Hindlimb muscle (tissue), 1 donor: Measurements from ENCODE around the gene WIZ. TPM values are rescaled to one million over a fixed set of nuclear protein-coding genes. Genes with fewer than 3 reads are reported as not detected.
"Not testable (repeated sequence)": the region's sequence is repeated elsewhere in the genome, so short reads cannot be mapped to it uniquely, and the experiment has no call there.

Experiments used
- DNase-seq: peaks from one replicate; pipeline ENCODE4 v3.0.0-alpha.2; 2013
- polyA plus RNA-seq: library from polyadenylated mRNA; unstranded; fragments of 120-200 nt; gene quantifications from one replicate; pipeline ENCODE4 v1.2.1, GENCODE V29; 2013; ENCODE audit not compliant: insufficient read length

The WIZ gene, protein sequence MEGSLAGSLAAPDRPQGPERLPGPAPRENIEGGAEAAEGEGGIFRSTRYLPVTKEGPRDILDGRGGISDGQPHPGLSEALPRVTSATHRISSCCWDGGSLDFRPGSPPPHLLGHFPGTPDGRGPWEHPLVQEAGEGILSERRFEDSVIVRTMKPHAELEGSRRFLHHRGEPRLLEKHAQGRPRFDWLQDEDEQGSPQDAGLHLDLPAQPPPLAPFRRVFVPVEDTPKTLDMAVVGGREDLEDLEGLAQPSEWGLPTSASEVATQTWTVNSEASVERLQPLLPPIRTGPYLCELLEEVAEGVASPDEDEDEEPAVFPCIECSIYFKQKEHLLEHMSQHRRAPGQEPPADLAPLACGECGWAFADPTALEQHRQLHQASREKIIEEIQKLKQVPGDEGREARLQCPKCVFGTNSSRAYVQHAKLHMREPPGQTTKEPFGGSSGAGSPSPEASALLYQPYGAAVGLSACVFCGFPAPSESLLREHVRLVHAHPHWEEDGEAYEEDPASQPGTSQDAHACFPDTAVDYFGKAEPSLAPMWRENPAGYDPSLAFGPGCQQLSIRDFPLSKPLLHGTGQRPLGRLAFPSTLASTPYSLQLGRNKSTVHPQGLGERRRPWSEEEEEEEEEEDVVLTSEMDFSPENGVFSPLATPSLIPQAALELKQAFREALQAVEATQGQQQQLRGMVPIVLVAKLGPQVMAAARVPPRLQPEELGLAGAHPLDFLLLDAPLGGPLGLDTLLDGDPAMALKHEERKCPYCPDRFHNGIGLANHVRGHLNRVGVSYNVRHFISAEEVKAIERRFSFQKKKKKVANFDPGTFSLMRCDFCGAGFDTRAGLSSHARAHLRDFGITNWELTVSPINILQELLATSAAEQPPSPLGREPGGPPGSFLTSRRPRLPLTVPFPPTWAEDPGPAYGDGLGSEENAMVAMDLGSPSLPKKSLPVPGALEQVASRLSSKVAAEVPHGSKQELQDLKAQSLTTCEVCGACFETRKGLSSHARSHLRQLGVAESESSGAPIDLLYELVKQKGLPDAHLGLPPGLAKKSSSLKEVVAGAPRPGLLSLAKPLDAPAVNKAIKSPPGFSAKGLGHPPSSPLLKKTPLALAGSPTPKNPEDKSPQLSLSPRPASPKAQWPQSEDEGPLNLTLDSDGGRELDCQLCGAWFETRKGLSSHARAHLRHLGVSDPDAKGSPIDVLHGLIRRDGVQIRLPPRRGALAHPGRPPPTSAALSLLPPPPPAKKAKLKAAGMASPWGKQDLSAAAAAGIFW (N-terminal part only)
- 39.5 TPM for polyA plus RNA-seq

DNA sequence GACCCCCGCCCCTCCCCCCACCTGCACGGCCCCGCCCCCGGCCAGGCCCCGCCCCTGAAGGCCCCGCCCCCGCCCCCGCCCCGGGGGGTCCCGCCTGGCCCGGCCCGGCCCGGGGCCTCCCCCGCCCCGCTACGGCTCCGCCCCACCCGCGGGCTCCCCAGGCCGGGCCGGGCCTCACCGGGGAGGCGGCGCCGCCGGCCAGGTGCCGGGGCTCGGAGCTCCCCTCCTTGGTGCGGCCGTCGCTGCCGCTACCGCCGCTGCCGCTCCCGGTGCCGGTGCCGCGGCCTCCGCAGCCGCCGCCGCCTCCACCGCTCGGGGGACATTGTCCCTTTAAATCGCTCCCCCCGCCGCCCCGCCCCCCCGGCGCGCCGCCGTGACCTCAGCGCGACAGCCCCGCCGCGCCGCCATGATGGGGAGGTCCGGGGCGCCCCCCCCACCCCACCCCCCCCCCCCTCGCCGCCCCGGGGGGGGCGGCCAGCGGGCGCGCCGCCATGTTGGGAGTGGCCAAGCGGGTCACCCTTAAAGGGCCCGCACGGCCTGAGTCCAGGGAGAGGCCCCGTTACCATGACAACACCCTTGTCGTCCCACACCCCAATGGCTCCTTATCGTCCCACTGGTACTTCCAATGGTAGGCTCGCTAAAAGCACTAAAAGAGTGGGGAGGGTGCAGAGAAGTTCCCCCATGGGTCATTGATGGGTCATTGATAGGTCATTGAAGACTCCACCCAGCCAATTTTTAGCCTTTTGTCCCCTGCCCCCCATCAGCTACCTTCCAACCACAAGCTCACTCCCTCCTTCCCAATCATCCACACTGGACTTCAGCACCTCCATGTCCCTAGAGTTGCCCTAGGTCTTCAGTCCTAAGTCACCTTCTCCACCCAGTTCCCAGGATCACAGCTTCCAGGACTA lies at the start of gene WIZ:
Gene WIZ, minus strand, starts transcription at position 337 of the 908 bp plus-strand sequence. CDS start 1,649 bp downstream, outside the sequence.
- peak; percentile 77 for DNase-seq

DNA sequence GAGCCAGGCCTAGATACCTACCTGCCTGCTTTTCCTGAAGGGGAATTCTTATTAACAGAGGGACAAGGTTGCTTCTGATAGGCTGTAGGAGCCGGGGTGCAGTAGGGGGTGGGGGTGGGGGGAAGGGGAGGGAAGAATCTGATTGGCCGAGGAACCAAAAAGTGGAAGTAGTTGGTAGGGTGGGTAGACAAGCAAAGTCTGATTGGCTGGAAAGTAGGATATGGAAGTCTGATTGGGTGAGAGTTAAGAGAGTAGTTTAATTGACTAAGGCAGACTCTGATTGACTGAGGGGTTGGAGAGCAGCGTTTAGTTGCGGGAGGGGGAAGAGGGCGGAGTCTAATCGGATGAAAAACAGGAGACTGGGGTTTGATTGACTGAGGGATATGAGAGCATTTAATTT lies 49.2 kb upstream of the WIZ start:
- DNase-seq = no peak

DNA sequence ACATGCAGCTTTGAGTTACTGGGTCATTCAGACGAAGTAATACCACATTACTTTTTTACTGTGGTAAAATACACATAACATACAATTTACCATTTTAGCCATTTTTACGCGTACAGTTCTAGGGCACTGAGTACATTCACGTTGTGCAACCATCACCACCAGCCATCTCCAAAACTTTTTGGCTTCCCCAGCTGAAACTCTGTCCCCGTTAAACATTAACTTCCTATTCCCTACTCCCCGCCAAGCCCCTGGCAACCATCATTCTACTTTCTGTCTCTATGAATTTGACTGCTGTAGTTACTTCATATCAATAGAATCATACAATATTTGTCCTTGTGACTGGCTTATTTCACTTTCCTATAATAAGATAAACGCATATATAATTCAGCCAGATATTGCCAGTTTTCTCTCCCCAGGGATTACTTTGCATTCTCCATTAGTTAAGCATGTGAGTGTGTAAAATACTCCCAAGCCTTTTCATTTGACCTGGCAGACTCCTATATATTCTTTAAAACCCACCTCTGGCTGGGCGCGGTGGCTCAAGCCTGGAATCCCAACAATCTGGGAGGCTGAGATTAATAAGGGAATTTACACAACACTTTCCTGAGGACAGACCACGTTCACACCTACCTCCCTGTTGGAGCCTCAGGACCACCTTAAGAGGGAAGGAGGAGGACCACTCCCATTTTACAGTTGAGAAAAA lies 48.6 kb upstream of the WIZ start:
- no peak for DNase-seq

DNA sequence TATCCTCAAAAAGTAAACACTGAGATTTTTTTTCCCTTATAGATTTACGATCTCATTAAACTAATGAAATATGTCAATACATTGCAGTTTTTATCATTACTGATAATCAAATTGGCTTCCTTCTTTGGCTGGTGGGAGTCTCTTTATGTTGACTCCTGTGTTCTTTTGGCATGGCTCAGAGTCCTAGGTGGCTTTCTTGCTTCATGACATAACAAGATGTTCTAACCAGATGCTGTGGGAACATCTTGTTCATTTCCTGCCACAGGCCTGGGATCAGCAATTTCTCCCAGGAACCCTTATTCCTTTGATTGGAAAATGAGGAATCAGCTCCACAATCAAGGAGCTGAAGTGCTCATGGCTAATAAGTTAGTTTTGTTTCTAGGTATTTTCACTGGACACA lies 45.4 kb upstream of the WIZ start:
- DNase-seq = no peak

DNA sequence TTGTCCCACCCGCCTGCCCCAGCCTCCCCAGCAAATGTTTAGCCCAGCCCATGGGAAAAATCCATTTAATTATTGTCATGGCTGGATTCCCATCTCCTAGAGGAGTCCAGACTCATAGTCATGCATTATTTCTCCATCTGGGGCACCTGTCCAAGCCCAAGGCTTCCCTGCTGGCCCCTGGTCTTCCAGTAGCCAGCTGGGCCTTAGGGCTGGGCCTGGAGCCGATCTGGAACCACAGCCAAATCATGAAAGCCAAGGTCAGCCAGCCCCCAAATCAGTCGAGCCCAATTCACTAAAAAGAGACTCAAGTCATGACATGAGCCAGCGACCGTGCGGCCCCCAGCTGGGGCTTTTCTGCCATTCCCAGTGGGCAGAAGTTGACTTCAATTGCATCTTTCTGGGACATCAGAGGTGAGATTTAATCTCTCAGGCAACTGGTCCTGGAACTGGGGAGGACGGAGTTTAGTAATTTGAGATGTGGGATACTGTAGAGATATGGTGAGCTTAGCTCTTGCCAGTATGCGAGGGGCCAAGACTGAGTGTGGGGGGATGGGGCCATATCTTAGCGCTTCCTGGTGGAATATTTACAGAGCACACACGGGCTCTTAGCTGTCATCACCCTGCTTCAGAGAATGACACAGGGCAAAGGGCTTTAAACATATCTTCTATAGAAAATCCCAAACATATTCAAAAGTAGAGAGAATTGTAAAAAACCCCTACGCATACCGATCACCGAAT lies 38.9 kb upstream of the WIZ start:
- no peak for DNase-seq

DNA sequence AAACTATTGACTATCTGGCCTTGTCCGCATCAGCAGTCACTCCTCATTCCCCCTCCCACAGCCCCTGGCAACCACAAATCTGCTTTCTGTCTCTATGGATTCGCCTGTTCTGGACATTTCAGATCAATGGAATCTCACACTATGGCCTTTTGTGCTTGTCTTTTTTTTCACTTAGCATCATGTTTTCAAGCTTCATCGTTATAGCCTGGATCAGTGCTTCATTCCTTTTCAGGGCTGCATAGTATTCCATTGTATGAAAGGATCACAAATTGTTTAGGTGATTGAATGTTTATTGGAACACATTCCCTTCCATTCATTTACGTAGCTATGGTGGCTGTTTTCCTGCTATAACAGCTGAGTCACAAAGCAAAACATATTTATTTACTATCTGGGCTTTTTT lies 37.3 kb upstream of the WIZ start:
- no peak for DNase-seq

DNA sequence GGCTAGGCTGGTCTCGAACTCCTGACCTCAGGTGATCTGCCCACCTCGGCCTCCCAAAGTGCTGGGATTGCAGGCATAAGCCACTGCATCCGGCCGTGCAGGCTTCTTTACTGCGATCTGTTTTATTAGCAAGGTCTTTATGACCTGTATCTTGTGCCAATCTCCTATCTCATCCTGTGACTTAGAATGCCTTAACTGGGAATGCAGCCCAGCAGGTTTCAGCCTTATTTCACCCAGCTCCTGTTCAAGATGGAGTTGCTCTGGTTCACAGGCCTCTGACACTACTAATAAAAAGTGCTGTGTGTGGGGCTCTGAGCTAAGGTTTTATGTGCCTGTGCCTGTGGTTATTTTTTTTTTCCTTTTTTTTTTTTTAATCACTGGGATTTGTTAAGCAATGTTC lies 36.0 kb upstream of the WIZ start:
- not testable (repeated sequence) for DNase-seq

DNA sequence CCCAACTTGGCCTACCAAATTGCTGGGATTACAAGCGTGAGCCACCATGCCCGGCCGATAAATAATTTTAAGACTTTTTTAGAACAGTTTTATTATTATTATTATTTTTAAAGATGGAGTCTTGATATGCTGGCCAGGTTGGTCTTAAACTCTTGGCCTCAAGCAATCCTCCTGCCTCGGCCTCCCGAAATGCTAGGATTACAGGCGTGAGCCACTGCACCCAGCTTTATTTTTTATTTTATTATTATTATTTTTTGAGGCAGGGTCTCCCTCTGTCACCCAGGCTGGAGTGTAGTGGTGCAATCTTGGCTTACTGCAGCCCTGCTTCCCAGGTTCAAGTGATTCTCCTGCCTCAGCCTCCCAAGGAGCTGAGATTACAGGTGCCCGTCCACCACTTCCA lies 31.2 kb upstream of the WIZ start:
- DNase-seq = not testable (repeated sequence)

DNA sequence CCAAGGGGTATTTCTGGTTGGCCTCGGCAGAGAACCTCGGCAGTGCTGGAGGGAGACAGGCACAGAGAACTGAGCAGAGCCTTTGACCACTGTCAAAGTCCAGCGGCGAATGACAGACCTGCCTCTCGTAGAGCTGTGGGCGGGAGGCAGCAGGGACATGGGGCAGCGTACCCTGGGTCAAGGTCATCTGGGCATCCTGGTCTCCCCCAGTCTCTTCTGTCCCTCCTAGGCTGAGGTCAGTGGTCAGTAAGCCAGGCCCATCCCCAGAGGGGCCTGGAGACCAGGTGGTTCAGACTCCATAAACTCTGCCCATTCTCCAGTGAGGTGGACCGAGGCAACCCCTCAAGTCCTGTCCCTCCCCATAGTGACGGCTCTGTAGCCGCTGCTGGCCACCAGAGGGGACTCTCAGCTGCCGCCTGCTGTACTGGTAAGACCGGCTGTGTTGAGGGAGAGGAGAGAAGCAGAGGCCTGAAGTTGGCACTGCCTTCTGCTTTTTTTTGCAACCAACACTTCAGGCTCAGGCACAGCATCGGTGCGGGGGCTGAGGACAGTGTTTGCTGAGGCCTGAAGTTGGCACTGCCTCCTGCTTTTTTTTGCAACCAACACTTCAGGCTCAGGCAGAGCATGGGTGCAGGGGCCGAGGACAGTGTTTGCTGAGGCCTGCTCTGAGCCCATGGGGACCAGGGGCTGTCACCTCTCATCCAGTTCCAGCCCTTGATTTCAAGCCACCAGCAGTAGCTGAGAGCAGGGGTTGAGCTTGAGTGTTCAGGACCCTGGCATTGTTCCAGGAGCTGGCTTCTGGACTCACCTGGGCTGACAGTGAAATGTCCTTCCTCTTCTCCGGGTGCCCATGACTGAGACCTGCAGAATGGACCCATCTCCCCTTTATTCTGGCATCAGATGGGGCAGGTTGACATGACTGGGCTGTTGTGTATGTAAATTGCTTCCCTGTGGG lies 29.9 kb upstream of the WIZ start, which contains the start of gene PGLYRP2:
Gene PGLYRP2, minus strand, starts transcription at position 111 of the 955 bp plus-strand sequence. CDS start 130 bp downstream, outside the sequence.
- no peak for DNase-seq

DNA sequence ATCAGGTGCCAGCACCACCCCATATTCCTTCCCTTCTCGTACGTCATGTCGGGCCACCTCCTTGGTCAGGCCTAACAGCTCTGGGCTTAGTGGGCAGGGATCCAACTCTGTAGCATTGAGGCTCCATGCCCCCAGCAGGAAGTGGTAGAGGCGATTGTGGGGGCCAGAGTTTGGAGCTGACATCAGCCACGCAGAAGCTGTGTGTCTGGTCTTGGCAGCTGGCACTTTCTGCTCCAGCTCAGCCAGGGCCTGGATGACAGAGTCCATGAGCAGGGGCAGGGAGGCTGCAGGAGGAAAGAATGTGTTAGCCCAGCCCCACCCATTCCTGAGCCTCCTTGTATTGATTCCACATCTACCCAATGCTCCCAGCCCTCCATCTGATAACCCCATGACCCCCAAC lies 26.6 kb upstream of the WIZ start:
- no peak for DNase-seq

DNA sequence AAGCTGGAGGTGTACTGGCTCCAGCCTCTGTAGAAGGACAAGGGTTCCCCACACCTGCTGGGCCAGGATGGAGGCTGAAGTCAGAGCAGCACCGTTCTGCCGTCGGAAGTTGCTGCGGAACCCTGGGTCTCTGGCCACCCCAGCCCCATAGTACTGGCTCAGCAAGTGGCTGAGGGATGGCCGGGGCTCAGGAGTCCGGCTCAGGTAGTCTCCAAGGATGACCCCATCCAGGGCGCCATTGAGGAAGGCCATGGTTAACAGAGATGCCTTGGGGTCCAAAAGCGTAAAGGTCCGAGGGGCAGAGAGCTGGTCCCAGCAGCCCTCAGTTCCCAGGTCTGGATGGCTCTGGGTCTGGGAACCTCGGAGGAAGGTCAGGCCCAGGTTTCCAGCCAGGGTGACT lies 25.9 kb upstream of the WIZ start:
- DNase-seq = no peak

DNA sequence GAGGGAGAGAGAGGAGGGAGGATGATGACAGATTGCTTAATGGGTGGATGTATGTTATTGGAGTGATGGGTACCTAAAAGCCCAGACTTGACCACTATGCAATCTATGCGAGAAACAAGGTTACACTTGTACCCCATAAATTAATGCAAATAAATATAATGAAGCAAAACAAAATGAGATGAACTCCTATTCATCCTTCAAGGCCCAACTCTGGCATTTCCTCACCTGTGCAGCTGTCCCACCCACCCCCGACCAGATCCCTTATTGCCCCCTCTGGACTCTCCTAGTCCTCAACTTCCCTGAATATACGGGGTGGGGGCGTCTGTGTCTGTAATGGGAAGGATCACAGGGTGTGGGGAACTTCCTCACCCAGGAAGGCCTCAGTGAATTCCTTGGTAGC lies 25.4 kb upstream of the WIZ start:
- DNase-seq = no peak

DNA sequence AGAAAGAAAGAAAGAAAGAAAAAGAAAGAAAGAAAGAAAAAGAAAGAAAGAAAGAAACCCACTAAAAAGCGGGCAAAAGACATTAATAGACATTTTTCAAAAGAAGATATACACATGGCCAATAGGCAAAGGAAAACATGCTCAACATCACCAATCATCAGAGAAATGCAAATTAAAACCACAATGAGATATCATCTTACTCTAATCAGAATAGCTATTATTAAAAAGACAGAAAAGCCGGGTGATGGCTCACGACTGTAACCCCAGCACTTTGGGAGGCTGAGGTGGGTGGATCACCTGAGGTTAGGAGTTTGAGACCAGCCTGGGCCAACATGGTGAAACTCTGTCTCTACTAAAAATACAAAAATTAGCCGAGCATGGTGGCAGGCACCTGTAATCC lies 24.1 kb upstream of the WIZ start:
- not testable (repeated sequence) for DNase-seq

DNA sequence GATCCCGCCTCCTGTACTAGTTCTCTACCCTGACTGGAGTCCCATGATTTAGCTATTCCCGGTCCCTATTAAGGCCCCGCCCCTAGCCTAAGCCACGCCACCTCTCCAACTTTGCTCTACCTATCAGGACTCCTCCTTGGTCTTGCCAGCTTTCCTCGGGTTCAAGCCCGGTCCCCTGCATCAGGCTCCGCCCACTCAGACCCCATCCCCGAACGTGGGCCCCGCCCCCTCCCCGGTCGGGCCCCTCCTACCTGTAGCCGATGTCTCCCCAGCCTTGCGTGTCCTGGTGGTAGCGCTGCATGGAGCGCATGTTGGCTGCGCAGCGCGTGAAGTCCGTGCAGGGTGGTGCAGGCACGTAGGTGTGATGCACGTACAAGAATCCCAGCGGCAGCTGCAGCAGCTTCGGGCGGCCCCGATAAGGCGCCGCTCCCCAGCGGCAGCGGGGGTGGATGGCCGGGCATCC lies 21.9 kb upstream of the WIZ start:
- DNase-seq = no peak

DNA sequence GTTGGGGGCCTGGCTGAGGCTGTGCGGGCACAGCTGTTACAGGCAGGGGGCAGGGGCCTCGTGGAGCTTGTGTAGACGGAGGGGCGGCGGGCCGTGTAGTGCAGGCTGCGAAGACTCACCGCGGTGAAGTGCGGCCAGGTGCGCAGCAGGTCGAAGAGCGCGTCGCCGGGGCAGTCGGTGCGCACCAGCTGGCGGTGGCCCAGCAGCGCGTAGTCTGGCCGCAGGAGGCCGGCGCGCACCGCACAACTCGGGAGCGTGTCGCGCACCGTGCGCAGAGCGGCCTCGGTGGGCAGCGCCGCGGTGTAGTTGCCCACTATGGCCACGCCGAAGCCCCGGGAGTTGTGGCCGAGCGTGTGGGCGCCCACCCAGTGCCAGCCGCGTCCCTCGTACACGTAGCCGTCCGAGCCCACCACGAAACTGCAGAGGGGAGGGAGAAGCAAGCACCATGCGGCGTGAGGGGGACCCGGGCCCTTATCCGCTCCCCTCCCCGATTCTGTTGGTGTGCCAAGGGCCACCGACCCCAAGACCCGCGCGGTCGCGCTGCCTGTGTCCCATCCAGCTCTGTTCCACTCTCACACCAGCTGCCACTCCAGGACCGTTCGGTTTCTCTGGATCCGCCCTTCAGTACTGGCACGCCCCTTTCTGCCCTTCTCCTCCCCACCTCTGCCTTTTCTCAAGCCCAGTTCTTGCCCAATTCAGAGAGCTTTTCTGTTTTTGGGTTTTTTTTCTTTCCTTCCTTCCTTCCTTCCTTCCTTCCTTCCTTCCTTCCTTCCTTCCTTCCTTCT lies 19.9 kb upstream of the WIZ start:
- DNase-seq = no peak

DNA sequence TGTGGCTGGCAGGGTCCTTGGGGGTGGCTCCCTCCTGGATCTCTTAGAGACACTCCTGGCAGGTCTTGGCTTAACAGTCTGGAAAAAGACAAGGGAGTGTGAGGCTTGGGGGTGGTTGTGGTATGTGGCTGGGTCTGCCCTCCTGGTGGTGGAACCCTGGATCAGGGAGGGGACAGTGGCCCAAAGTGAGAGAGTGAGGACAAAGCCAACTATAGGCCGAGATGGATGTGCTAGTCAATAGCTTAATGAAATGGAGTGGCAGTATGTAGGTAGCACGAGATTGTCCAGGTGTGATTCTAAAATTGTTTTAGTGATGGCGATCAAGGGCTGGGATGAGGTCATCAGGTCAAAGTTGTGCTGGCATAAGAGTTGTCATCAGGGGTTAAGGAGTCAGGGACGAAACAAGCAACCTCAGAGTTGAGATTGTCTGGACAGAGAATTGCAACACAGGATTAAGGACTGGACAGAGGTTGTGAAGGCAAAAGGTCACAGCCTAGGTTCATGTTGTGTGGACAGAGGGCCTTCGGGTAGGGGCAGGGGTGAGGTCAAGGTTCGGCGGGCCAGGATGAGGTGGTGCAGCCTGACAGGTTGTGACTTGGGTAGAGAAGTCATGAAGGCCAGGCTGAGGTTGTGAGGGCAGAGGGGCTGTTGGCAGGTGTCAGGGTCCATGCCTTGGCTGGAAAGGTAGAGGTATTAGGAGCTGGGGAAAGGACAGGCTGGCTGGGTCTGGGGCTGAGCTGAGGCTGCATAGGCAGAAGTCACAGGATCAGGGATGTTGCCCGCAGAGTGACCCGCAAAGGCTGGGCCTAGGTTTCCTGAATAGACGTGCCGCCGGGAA lies 19.1 kb upstream of the WIZ start:
- no peak for DNase-seq

DNA sequence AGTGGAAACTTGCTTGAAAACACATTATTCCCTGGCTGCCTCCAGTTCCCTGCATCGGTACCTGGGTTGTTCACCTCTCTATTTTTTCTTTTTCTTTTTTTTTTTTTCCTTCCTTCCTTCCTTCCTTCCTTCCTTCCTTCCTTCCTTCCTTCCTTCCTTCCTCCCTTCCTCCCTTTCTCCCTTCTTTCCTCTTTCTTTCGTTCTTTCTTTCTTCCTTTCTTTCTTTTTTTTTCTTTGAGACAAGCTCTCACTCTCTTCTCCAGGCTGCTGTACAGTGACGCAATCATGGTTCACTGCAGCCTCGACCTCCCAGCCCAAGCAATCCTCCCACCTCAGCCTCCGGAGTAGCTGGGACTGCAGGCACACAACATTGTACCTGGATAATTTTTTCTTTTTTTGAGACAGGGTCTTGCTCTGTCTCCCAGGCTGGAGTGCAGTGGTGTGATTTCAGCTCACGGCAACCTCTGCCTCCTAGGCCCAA lies 18.0 kb upstream of the WIZ start:
- DNase-seq = no peak
